HS-27A (cell line): ENCODE data around the gene NDUFS2.

Source experiments
- DNase-seq: peaks from one replicate; pipeline ENCODE4 v3.0.0-alpha.2; 2012; ENCODE audit warnings: low read depth, missing footprints

NDUFS2 gene

GRCh38 chr1:161201836-161202712 is at the start of gene NDUFS2:
Gene NDUFS2 (plus strand): TSS chr1:161202367. CDS start chr1:161202386, 19 bp downstream.
- DNase-seq, result peak; percentile 91

GRCh38 chr1:161153176-161153575 is 49.0 kb upstream of the NDUFS2 start:
- DNase-seq, result no peak

DNA sequence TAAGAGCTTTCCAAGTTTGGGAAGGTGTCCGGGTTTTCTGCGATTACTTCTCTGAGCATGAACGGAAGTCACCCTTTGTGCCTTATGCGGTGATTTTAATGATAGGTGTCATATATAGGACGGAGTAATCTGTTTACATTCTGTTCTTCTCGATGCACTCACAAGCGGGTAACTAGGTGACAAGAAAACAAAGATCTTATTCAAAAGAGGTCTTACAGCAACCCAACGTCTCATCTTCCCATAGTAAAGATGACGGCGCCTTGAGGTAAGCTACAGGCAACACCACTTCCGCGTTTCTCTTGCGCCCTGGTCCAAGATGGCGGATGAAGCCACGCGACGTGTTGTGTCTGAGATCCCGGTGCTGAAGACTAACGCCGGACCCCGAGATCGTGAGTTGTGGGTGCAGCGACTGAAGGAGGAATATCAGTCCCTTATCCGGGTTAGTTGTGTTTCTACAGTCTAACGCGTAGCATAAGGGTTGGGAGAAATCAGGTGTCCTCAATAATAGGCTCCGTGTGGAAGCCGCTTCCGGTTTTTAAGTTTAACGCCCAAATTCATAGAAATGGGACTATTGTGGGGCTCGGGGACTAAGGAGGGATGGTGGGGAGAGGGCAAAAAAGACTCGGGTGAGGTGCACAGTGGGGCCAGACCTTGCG is 48.4 kb upstream of the NDUFS2 start, which contains the start of gene UFC1:
Gene UFC1 (plus strand): TSS at position 297 of the 656 bp plus-strand sequence. CDS start 20 bp downstream, at position 317.
- DNase-seq, result peak; percentile 77

GRCh38 chr1:161157867-161158266 is 44.3 kb upstream of the NDUFS2 start:
- no peak for DNase-seq

GRCh38 chr1:161158316-161159010 is 43.7 kb upstream of the NDUFS2 start:
- DNase-seq, result no peak

DNA sequence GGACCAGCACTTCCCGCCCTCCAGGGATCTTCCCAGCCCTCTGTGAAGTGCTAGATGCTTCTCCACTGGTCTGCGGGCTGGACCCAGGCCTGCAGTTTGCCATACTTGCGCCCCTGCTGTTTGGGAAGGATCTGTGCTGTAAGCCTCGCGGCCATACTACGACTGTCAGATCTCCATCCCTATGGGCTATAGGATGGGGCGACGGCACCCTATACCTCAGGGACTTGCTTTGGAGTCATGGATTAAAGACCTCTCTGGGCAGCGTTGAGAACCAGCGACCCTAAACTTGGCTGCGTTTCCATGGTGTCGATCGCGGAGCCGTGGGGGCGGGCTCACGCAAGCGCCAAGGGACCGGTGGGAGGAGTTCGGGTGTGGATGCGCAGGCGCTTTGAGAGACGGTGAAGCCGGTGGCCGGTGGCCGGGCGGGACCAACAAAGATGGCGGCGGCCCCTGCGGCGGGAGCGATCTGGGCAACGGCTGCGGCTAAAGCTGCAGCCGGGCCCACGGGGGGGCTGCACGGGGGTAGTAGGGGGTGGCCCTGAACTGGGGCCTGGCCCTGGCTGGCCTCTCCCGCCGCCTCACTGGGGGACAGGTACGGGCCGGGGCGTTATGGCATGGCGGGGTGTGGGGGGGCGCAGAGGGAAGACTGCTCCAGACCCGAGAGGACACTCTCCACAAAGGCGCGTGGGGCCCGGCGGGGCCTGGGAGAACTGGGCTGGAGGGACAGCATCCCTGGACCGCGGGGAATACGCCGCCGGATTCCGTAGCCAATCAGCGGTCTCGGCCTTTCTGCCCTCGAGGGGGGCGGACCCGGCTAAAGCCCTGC is 42.9 kb upstream of the NDUFS2 start, which contains the start of gene USP21:
Gene USP21 (plus strand): TSS at position 414 of the 826 bp plus-strand sequence. CDS start 1,141 bp downstream, outside the sequence.
- DNase-seq, result peak; percentile 66

DNA sequence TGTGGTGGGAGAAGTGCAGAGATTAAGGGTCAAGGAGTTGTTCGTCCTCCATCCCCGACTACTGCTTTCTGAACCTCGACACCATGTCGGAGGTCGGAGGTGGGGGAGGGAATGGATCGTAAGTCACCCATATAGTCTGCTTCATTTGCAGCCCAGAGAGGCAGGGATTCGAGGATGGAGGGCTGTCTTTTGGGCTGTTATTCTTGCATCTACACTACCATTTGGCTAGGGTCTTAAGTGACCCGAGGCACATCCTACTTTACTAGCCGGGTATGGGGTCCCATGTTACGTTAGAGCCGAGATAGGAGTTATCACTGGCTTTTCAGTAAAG is 42.3 kb upstream of the NDUFS2 start:
- no peak for DNase-seq

- DNase-seq, result no peak
These were observed 41.5 kb upstream of the NDUFS2 start for GRCh38 chr1:161160671-161161145.

GRCh38 chr1:161161652-161162051 is 40.5 kb upstream of the NDUFS2 start:
- DNase-seq, result no peak

- no peak for DNase-seq
These were observed 40.1 kb upstream of the NDUFS2 start for GRCh38 chr1:161162052-161162451.

GRCh38 chr1:161162806-161163205 is 39.4 kb upstream of the NDUFS2 start:
- DNase-seq, result no peak

DNA sequence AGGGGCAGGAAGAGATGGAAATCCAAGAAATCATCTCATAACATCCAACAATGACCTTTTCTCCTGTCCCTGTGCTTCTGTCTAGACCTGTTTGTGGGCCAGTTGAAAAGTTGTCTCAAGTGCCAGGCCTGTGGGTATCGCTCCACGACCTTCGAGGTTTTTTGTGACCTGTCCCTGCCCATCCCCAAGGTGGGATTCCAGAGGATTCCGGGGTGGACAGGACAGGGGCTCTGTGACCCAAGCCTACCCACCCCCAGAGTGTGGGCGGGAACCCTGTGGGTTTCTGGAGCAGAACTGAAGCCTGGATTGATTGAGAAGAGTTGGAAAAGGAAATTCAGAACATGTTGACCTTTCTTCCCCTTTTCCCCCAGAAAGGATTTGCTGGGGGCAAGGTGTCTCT is 38.4 kb upstream of the NDUFS2 start:
- no peak for DNase-seq

DNA sequence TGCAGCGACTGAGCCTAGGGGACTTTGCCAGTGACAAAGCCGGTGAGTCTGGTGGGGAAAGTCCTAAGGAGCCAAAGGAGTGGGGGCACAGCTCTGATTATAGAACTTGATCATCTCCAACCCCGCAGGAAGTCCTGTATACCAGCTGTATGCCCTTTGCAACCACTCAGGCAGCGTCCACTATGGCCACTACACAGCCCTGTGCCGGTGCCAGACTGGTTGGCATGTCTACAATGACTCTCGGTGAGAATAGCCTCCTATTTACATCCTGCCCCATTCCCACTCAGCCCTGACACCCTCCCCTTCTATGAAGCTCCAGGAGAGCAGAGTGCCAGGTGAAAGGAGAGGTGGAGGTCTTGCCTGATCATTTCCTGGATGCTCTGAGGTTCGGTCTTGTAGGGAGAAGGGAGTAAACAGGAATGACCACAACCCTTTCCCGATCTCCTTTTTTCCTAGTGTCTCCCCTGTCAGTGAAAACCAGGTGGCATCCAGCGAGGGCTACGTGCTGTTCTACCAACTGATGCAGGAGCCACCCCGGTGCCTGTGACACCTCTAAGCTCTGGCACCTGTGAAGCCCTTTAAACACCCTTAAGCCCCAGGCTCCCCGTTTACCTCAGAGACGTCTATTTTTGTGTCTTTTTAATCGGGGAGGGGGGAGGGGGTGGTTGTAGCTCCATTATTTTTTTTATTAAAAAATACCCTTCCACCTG is 37.1 kb upstream of the NDUFS2 start:
- DNase-seq, result no peak

DNA sequence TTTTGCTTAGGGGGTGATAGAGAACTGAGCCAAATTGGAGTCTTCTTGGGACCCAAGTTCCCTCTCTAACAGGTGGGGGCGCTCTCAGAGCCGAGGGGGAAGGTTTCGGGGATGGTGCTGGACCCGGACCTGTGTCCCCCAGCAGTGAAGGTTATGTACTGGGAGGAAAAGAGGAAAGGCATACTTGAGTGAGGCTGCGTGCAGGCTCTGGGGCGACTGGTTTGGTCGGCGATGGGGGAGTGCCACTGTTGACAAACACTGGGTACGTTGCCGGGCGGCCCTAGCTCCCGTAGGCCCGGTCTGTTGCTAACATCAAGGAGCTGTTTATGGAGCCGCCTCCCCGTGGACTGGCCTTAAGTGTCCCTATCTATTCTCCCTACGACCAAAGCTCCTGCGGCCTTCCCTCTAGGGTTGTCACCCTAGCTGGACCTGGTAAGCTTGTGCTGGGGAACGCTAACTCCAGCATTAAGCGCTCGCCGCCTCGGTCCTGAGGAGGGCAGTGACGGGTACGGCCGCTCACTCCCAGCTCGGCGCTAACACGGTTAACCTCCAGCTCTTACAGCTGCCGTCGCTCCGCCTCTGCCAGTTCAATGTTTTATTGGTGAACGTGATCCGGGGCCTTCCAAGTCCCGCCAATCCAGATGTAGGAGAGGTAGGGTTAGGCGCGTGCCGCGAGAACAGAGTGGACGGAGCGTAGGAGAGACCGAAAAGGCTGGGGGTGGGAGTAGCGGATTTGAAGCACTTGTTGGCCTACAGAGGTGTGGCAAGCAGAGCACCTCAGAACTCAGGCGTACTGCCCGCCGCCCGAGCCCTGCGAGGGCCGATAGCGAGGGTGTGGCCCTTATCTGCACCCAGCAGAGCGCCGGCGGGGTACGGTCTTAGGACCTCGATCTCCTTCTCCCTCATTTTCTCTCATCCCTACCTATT is 36.2 kb upstream of the NDUFS2 start, which contains the start of gene PPOX:
Gene PPOX (plus strand): TSS at position 685 of the 927 bp plus-strand sequence. CDS start 422 bp downstream, outside the sequence.
- peak; percentile 90 for DNase-seq

DNA sequence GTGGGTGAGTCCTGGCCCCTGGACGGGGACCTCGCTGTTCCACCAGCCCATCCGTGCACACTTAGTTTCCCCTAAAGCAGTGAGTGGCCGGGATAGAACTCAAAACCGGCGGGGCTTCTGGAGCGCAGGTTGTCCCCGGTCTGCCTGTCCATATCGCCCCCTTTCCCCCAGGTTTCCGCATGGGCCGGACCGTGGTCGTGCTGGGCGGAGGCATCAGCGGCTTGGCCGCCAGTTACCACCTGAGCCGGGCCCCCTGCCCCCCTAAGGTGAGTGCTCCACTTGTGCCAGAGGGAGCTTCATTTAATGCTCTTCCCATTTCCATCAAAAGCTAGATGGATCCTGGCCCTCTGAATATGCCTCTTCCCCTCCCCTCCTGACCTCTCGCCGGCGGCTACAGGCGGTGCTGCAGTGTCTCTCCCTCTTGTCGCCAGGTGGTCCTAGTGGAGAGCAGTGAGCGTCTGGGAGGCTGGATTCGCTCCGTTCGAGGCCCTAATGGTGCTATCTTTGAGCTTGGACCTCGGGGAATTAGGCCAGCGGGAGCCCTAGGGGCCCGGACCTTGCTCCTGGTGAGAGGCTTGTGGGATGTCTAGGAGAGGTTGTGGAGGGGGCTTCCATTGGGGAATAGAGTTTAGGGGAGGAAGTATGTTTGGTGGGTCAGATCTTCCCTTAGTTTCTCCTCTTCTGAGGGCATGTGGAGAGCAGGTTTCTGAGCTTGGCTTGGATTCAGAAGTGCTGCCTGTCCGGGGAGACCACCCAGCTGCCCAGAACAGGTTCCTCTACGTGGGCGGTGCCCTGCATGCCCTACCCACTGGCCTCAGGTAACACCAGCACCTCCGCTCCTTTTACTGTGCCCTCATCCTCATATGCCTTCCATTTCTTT is 35.3 kb upstream of the NDUFS2 start:
- no peak for DNase-seq

DNA sequence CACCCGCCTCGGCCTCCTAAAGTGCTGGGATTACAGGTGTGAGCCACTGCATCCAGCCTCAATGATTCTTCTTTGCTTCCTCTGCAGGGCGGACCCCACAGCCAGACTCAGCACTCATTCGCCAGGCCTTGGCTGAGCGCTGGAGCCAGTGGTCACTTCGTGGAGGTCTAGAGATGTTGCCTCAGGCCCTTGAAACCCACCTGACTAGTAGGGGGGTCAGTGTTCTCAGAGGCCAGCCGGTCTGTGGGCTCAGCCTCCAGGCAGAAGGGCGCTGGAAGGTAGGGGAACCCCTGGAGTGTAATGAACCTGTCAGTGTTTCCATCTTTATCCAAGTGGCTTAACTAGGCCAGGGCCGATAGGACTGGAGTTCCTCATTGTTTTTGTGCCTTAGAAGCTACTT is 33.3 kb upstream of the NDUFS2 start:
- DNase-seq, result no peak

DNA sequence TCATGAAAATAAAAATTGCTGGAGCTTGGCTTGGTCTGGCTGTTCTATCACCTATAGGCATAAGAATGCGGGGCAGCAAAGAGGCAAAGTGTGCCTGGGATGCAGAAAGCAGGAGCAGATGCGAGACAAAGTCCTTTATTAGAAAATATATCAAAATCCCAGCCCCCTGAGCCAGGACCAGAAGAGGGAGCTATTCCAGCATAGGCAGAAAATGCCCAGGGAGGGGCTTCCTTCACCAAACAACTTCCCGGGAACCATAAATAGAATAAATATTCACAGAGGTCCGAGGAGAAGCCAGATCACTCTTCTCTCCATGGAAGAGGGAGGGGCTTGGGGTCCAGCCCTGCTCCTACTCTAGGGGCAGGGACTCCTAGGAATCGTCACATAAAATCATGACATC is 31.0 kb upstream of the NDUFS2 start:
- DNase-seq, result no peak

DNA sequence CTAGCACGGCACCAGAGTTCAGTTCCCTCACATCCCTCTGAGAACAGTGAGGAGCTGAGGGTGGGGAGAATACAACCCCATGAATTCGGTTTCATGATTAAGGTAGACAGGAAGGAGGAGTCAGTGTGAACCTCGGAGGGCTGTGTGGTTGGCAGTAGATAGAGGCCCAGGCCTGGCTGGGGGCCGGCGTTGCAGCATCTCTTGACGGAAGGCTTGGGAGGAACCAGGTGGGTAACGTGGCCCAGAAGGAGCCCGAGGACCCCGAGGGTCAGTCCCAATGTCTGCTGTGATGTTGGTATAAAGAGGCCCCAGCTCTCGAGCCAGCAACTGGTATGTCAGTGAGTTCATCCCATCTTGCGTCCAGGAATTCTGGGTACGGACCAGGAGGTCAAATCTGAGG is 30.5 kb upstream of the NDUFS2 start:
- no peak for DNase-seq

- no peak for DNase-seq
These were observed 29.8 kb upstream of the NDUFS2 start for GRCh38 chr1:161172349-161172748.
